Gastrocnemius medialis (tissue), 4 donors: ENCODE measurements around the gene WNT7A. TPM values are rescaled to one million over a fixed set of nuclear protein-coding genes. Genes with fewer than 3 reads are reported as not detected.

Experiments used
- ATAC-seq, 2 donors: fragments of 150-250 bp; one replicate each; pipeline ENCODE4 v1.9.1; 2016
- DNase-seq, 2 donors: peaks; one replicate each; pipeline ENCODE4 v3.0.0-alpha.2; 2019
- H3K27ac ChIP-seq, 4 donors: fragments of 200-600 bp; sonication (generic); 1 replicate in 1 of 4; 2 replicates in 3 of 4; pipeline ENCODE4 v1.5.1; 2016 to 2018; ENCODE audit warnings: mild to moderate bottlenecking in 2 of 4, moderate library complexity in 1 of 4
- H3K27me3 ChIP-seq, 3 donors: fragments of 200-600 bp; sonication (generic) in 2 of 3; 1 replicate in 1 of 3; 2 replicates in 2 of 3; pipeline versions ENCODE4 v1.5.1 to v1.6.0; 2016 to 2019; ENCODE audit warnings: mild to moderate bottlenecking in 1 of 3, moderate library complexity in 1 of 3
- H3K36me3 ChIP-seq, 2 donors: fragments of 200-600 bp; sonication (generic) in 1 of 2; one replicate each; pipeline ENCODE4 v1.5.1; 2017 to 2018
- H3K4me1 ChIP-seq, 2 donors: fragments of 200-600 bp; sonication (generic) in 1 of 2; one replicate each; pipeline ENCODE4 v1.5.1; 2016 to 2017; ENCODE audit warnings: mild to moderate bottlenecking in 2 of 2
- H3K4me3 ChIP-seq, 4 donors: fragments of 200-600 bp; sonication (generic) in 3 of 4; 1 replicate in 1 of 4; 2 replicates in 3 of 4; pipeline ENCODE4 v1.5.1; 2016 to 2019; ENCODE audit warnings: mild to moderate bottlenecking in 2 of 4
- H3K9me3 ChIP-seq, 3 donors: fragments of 200-600 bp; sonication (generic) in 2 of 3; 1 replicate in 1 of 3; 2 replicates in 2 of 3; pipeline ENCODE4 v1.5.1; 2016 to 2019
- POLR2A ChIP-seq, 2 donors: fragments of 450-650 bp; IDR thresholded peaks; one replicate each; pipeline ENCODE4 v1.6.1; 2017; ENCODE audit warnings: antibody characterized with exemption in 2 of 2, mild to moderate bottlenecking in 2 of 2, moderate library complexity in 2 of 2
- in situ Hi-C, 4 donors: fragments of 200-750 bp; cut with MboI; loops; one replicate each; pipeline versions ENCODE4 v1.15.0 to v1.8.0; 2017; ENCODE audit warnings: low sequenced_read_pairs in 4 of 4
- intact Hi-C: fragments of 100-400 bp; cut with DNase I; formaldehyde crosslinking; loops from one replicate; pipeline ENCODE4 v1.15.1; 2023; ENCODE audit warnings: low total_unique reads
- total RNA-seq, 4 donors: library from RNA; depleted of rRNA; stranded (reverse); fragments of >200 nt; gene quantifications; one replicate each; pipeline versions ENCODE4 v1.1.0 to v1.2.3, GENCODE V29; 2016
- TF ChIP-seq, protein P1 (sequence below), 5 experiments: fragments of 450-650 bp in 3 of 5; fragments of 200-600 bp in 2 of 5; sonication (generic) in 2 of 5; IDR thresholded peaks in 4 of 5; conservative IDR thresholded peaks in 1 of 5; 1 replicate in 4 of 5; 2 replicates in 1 of 5; pipeline ENCODE4 v1.5.1; 2016 to 2019; ENCODE audit warnings: antibody characterized with exemption in 5 of 5, mild to moderate bottlenecking in 3 of 5, moderate library complexity in 3 of 5

The WNT7A gene
- total RNA-seq, 4 donors from 2014 or later: not detected

DNA sequence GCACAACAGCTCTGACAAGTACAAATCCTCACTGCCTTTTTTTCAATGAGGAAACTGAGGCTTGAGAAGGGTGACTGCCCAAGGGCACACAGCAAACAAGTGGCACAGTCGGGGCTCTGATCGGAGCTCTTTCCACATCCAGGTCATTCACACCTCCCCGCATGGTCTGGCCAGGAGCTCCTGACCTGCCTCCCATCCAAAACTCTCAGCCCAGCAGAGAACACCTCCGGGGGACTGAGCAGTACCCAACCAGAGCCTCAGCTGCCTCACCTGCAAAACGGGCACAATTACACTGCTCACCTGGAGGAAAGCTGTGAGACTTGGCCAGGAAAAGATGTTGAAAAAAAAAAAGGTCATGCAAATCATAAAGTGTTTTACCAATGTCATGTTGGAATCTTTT lies 36.5 kb downstream of the WNT7A start:
- TF ChIP-seq, protein P1, sequence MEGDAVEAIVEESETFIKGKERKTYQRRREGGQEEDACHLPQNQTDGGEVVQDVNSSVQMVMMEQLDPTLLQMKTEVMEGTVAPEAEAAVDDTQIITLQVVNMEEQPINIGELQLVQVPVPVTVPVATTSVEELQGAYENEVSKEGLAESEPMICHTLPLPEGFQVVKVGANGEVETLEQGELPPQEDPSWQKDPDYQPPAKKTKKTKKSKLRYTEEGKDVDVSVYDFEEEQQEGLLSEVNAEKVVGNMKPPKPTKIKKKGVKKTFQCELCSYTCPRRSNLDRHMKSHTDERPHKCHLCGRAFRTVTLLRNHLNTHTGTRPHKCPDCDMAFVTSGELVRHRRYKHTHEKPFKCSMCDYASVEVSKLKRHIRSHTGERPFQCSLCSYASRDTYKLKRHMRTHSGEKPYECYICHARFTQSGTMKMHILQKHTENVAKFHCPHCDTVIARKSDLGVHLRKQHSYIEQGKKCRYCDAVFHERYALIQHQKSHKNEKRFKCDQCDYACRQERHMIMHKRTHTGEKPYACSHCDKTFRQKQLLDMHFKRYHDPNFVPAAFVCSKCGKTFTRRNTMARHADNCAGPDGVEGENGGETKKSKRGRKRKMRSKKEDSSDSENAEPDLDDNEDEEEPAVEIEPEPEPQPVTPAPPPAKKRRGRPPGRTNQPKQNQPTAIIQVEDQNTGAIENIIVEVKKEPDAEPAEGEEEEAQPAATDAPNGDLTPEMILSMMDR (IDR thresholded peaks at IDR 0.05 in 4 of 5, conservative IDR thresholded peaks at IDR 0.05 in 1 of 5): no peak
- TF ChIP-seq POLR2A (IDR thresholded peaks at IDR 0.05): no peak
- ATAC-seq (no peak), DNase-seq (no peak)
- Histone ChIP-seq H3K27ac (no peak overlapping the region), H3K9me3 (no peaks in the 10 kb centered on the region), H3K27me3 (peaks cover 0 to 6% (median 0%) of the 10 kb centered on the region in 3 donors), H3K4me1 (no peaks in the 10 kb centered on the region), H3K36me3 (no peaks in the 10 kb centered on the region), H3K4me3 (no peak overlapping the region)
- in situ Hi-C loops (no loop called here), intact Hi-C loops (no loop called here)

DNA sequence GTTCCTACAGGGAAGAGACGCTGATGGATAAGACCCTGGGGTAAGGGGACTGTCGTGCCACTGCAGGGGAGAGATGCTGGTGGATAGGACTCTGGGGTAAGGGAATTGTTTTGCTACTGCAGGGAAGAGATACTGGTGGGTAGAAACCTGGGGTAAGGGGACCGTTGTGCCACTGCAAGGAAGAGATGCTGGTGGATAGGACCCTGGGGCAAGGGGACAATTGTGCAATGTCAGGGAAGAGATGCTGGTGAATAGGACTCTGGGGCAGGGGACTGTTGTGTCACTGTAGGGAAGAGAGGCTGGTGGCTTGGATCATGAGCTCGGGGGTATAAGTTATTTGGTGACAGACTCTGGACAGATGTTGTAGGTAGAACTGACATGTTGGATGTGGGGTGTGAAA lies 37.6 kb downstream of the WNT7A start:
- H3K4me1 ChIP-seq: no peaks in the 10 kb centered on the region
- no peak overlapping the region for H3K27ac ChIP-seq
- no peak for TF ChIP-seq POLR2A (IDR thresholded peaks at IDR 0.05)
- no peak overlapping the region for H3K4me3 ChIP-seq
- peaks cover 0 to 5% (median 0%) of the 10 kb centered on the region in 3 donors for H3K27me3 ChIP-seq
- in situ Hi-C loops (no loop called here), intact Hi-C loops (no loop called here)
- no peak for ATAC-seq
- H3K36me3 ChIP-seq: no peaks in the 10 kb centered on the region
- DNase-seq: no peak
- no peaks in the 10 kb centered on the region for H3K9me3 ChIP-seq

DNA sequence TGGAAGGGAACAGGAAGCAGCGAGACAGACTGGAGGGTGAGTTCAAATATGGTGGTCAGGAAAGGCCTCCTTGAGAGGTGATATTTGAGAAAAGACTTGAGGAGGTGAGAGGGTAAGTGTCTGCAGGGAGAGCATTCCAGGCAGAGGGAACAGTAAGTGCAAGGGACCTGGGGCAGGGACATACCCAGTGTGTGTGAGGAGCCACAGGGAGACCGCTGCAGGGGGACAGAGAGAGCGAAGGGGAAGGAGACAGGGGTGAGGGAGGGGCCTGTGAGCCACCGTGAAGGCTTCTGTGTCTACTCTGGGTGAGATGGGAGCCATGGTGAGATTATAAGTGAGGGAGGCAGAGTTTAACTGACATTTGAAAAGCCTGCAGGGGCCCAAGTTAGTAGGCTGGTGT lies 38.0 kb downstream of the WNT7A start:
- H3K27me3 ChIP-seq: peaks cover 0 to 2% (median 0%) of the 10 kb centered on the region in 3 donors
- TF ChIP-seq, protein P1 (IDR thresholded peaks at IDR 0.05 in 4 of 5, conservative IDR thresholded peaks at IDR 0.05 in 1 of 5): no peak
- TF ChIP-seq POLR2A (IDR thresholded peaks at IDR 0.05): no peak
- intact Hi-C loops: no loop called here
- no peaks in the 10 kb centered on the region for H3K4me1 ChIP-seq
- DNase-seq (no peak), ATAC-seq (no peak)
- no peaks in the 10 kb centered on the region for H3K36me3 ChIP-seq
- H3K9me3 ChIP-seq: no peaks in the 10 kb centered on the region
- H3K4me3 ChIP-seq: no peak overlapping the region
- in situ Hi-C loops: no loop called here
- no peak overlapping the region for H3K27ac ChIP-seq

DNA sequence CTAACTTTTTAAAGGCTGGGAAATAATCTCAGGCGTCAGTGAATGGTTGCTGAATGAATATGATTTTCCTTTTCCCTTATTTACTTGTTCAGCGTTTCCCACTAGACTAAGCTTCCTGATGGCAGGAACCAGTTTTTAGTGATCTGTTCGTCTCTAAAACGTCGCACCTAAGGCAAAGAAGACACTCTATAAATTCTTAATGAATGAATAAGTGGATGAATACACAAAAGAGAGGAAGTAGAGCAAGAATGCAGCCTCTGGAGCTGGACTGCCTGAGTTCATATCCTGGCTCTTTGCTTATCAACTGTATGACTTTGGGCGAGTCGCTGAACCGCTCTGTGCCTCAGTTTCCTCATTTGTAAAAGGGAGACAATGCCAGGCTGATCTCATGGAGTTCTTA lies 38.7 kb downstream of the WNT7A start:
- no peak for ATAC-seq
- TF ChIP-seq, protein P1 (IDR thresholded peaks at IDR 0.05 in 4 of 5, conservative IDR thresholded peaks at IDR 0.05 in 1 of 5): no peak
- TF ChIP-seq POLR2A (IDR thresholded peaks at IDR 0.05): no peak
- H3K36me3 ChIP-seq: no peaks in the 10 kb centered on the region
- H3K4me3 ChIP-seq: no peak overlapping the region
- H3K4me1 ChIP-seq: no peaks in the 10 kb centered on the region
- no peak overlapping the region for H3K27ac ChIP-seq
- peaks cover 0 to under 1% (median 0%) of the 10 kb centered on the region in 3 donors for H3K27me3 ChIP-seq
- DNase-seq: no peak
- in situ Hi-C loops: no loop called here
- no peaks in the 10 kb centered on the region for H3K9me3 ChIP-seq
- intact Hi-C loops: no loop called here

DNA sequence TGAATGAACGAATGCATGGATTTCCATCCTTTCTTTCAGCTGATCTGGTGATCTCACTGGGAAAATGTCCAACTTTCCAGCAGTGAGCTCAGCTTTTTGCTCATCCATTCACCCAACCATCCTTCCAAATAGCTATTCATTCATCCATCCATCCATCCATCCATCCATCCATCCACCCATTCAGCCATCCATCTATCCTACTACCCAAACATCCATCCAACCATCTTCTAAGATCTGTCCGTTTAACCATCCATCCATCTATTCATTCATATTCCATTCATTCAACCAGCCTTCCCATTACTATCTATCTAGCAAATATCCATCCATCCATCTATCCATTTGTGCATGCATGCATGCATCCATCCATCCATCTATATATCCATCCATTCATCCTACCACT lies 39.4 kb downstream of the WNT7A start:
- no peak overlapping the region for H3K4me3 ChIP-seq
- in situ Hi-C loops (no loop called here), intact Hi-C loops (no loop called here)
- ATAC-seq (no peak), DNase-seq (no peak)
- no peaks in the 10 kb centered on the region for H3K4me1 ChIP-seq
- no peaks in the 10 kb centered on the region for H3K9me3 ChIP-seq
- TF ChIP-seq, protein P1 (IDR thresholded peaks at IDR 0.05 in 4 of 5, conservative IDR thresholded peaks at IDR 0.05 in 1 of 5): no peak
- TF ChIP-seq POLR2A (IDR thresholded peaks at IDR 0.05): no peak
- no peaks in the 10 kb centered on the region for H3K27me3 ChIP-seq
- H3K36me3 ChIP-seq: no peaks in the 10 kb centered on the region
- no peak overlapping the region for H3K27ac ChIP-seq
